ENCODE measurements around the gene GKN1. TPM values are rescaled to one million over a fixed set of nuclear protein-coding genes. Genes with fewer than 3 reads are reported as not detected.

GKN1 gene
- total RNA-seq, 4 donors from 2014 or later: not detected

- Histone ChIP-seq H3K4me3 (no peak overlapping the region), H3K27ac (replicated peaks in 1 of 4) (no peak overlapping the region), H3K4me1 (peaks cover 31 to 88% (median 76%) of the 10 kb centered on the region in 4 donors), H3K27me3 (no peaks in the 10 kb centered on the region), H3K36me3 (no peaks in the 10 kb centered on the region), H3K9me3 (no peaks in the 10 kb centered on the region)
- DNase-seq (ENCODE audit: extremely low spot score): peak; percentile 42
- TF ChIP-seq CTCF (IDR thresholded peaks at IDR 0.05): no peak
- no peak for TF ChIP-seq POLR2AphosphoS5 (IDR thresholded peaks at IDR 0.05)
- no peak for TF ChIP-seq POLR2A (IDR thresholded peaks at IDR 0.05; ENCODE audit: low read depth)
- no peak for TF ChIP-seq EP300 (IDR thresholded peaks at IDR 0.05)
- intact Hi-C loops (cut with DNase I): loop anchor here (5.0 kb wide), 1 partner anchor 97 kb away; no protein-coding TSS in a partner anchor
- 42% methylated on average over 8 of the region's 8 CpGs for WGBS
These were observed 46.3 kb downstream of the GKN1 start for GRCh38 chr2:69020496-69021426.

- intact Hi-C loops (cut with DNase I): loop anchor here (5.0 kb wide), 1 partner anchor 96 kb away; no protein-coding TSS in a partner anchor
- TF ChIP-seq POLR2AphosphoS5 (IDR thresholded peaks at IDR 0.05) (no peak), EP300 (IDR thresholded peaks at IDR 0.05) (no peak), CTCF (IDR thresholded peaks at IDR 0.05) (no peak), POLR2A (IDR thresholded peaks at IDR 0.05; ENCODE audit: low read depth) (no peak)
- Histone ChIP-seq H3K27me3 (no peaks in the 10 kb centered on the region), H3K4me1 (peaks cover 31 to 88% (median 76%) of the 10 kb centered on the region in 4 donors), H3K4me3 (no peak overlapping the region), H3K36me3 (no peaks in the 10 kb centered on the region), H3K27ac (replicated peaks in 1 of 4) (no peak overlapping the region), H3K9me3 (no peaks in the 10 kb centered on the region)
- DNase-seq (ENCODE audit: extremely low spot score): no peak
- 57% methylated on average over 4 of the region's 4 CpGs for WGBS
These were observed 47.3 kb downstream of the GKN1 start for GRCh38 chr2:69021727-69022126.

GRCh38 chr2:69022548-69022947 is 48.1 kb downstream of the GKN1 start:
- DNase-seq (ENCODE audit: extremely low spot score): peak; percentile 45
- H3K27ac ChIP-seq (replicated peaks in 1 of 4): no peak overlapping the region

GRCh38 chr2:69023236-69023635 is 48.8 kb downstream of the GKN1 start:
- WGBS: 96% methylated on average over 2 of the region's 2 CpGs
- H3K36me3 ChIP-seq: no peaks in the 10 kb centered on the region
- peaks cover 20 to 80% (median 66%) of the 10 kb centered on the region in 4 donors for H3K4me1 ChIP-seq
- TF ChIP-seq POLR2A (IDR thresholded peaks at IDR 0.05; ENCODE audit: low read depth) (no peak), EP300 (IDR thresholded peaks at IDR 0.05) (no peak), POLR2AphosphoS5 (IDR thresholded peaks at IDR 0.05) (no peak), CTCF (IDR thresholded peaks at IDR 0.05) (no peak)
- no peak overlapping the region for H3K27ac ChIP-seq (replicated peaks in 1 of 4)
- no peaks in the 10 kb centered on the region for H3K9me3 ChIP-seq
- H3K27me3 ChIP-seq: no peaks in the 10 kb centered on the region
- H3K4me3 ChIP-seq: no peak overlapping the region
- DNase-seq (ENCODE audit: extremely low spot score): peak; percentile 24
- intact Hi-C loops (cut with DNase I): loop anchor here (5.0 kb wide), 1 partner anchor 94 kb away; no protein-coding TSS in a partner anchor

More at GRCh38 chr2:69022548-69022947, 48.1 kb downstream of the GKN1 start:
- H3K27me3 ChIP-seq: no peaks in the 10 kb centered on the region
- TF ChIP-seq EP300 (IDR thresholded peaks at IDR 0.05): no peak
- TF ChIP-seq POLR2AphosphoS5 (IDR thresholded peaks at IDR 0.05): no peak
- TF ChIP-seq CTCF (IDR thresholded peaks at IDR 0.05): no peak
- no peak for TF ChIP-seq POLR2A (IDR thresholded peaks at IDR 0.05; ENCODE audit: low read depth)
- H3K9me3 ChIP-seq: no peaks in the 10 kb centered on the region
- H3K4me3 ChIP-seq: no peak overlapping the region
- H3K4me1 ChIP-seq: peaks cover 27 to 86% (median 73%) of the 10 kb centered on the region in 4 donors
- intact Hi-C loops (cut with DNase I): loop anchor here (5.0 kb wide), 1 partner anchor 95 kb away; no protein-coding TSS in a partner anchor
- 82% methylated on average over 1 of the region's 1 CpG for WGBS
- H3K36me3 ChIP-seq: no peaks in the 10 kb centered on the region

Data from esophagus muscularis mucosa (tissue), 4 donors.